A673 (cell line): Measurements from ENCODE around the gene FKBP1C.

Experiments
- CTCF ChIP-seq: fragments of 300-800, 200-600 bp; sonication (generic); conservative IDR thresholded peaks from 2 replicates; pipeline ENCODE4 v1.5.1; 2017; ENCODE audit warnings: low read depth, mild to moderate bottlenecking, antibody characterized with exemption, low read length, moderate library complexity, mixed read lengths
- EZH2 ChIP-seq: fragments of 200-600 bp; sonication (generic); IDR thresholded peaks from 2 replicates; pipeline ENCODE4 v1.6.1; 2017; ENCODE audit warnings: borderline replicate concordance, low read depth, mild to moderate bottlenecking, mixed read lengths, antibody characterized with exemption, low read length; ENCODE audit not compliant: poor library complexity, severe bottlenecking

GRCh38 chr6:63188828-63189227 lies 22.4 kb upstream of the FKBP1C start:
- TF ChIP-seq CTCF (no peak), EZH2 (no peak)
